Measurements from ENCODE around the gene SAFB2. TPM values are rescaled to one million over a fixed set of nuclear protein-coding genes. Genes with fewer than 3 reads are reported as not detected.

Gene SAFB2
- total RNA-seq, 1 experiment from 2014 or later: 98.6 TPM

- Mint-ChIP-seq H3K27me3 (ENCODE audit: insufficient read depth, unreplicated experiment) (no peaks in the 10 kb centered on the region), H3K4me3 (ENCODE audit: unreplicated experiment) (no peak overlapping the region), H3K27ac (ENCODE audit: low read depth, unreplicated experiment) (no peak overlapping the region), H3K9me3 (ENCODE audit: unreplicated experiment) (no peaks in the 10 kb centered on the region), H3K4me1 (ENCODE audit: insufficient read depth, unreplicated experiment) (no peaks in the 10 kb centered on the region), H3K36me3 (ENCODE audit: insufficient read depth, unreplicated experiment) (peaks cover 52% of the 10 kb centered on the region)
- intact Hi-C loops (cut with micrococcal nuclease): no loop called here
- no peak for DNase-seq (ENCODE audit: unreplicated experiment)
- ChIA-PET POLR2A (interaction anchor here (0.6 kb wide), 1 partner anchor 8 kb away, joined by 3 read pairs; no protein-coding TSS in a partner anchor), CTCF (interaction anchor here (0.6 to 1.7 kb wide), 4 partner anchors 26 to 571 kb away, joined by 3 read pairs; no protein-coding TSS in a partner anchor)
- TF ChIP-seq CTCF (IDR thresholded peaks at IDR 0.05; ENCODE audit: unreplicated experiment): no peak
- BruUV-seq (replicated peaks): no TSS peak
Observed at GRCh38 chr19:5585461-5586299, 36.9 kb downstream of the SAFB2 start.

- Mint-ChIP-seq H3K36me3 (ENCODE audit: insufficient read depth, unreplicated experiment) (peaks cover 11% of the 10 kb centered on the region), H3K9me3 (ENCODE audit: unreplicated experiment) (no peaks in the 10 kb centered on the region), H3K4me1 (ENCODE audit: insufficient read depth, unreplicated experiment) (peaks cover 12% of the 10 kb centered on the region), H3K27me3 (ENCODE audit: insufficient read depth, unreplicated experiment) (no peaks in the 10 kb centered on the region), H3K4me3 (ENCODE audit: unreplicated experiment) (no peak overlapping the region), H3K27ac (ENCODE audit: low read depth, unreplicated experiment) (no peak overlapping the region)
- no TSS peak for BruUV-seq (replicated peaks)
- intact Hi-C loops (cut with micrococcal nuclease): no loop called here
- ChIA-PET POLR2A (interaction anchor here (0.6 kb wide), 1 partner anchor 1333 kb away, joined by 3 read pairs; the partner anchor contains the start of gene YJU2), CTCF (interaction anchor here (0.6 to 1.7 kb wide), 4 partner anchors 18 to 534 kb away, joined by 3 to 6 read pairs (median 4); no protein-coding TSS in a partner anchor)
- TF ChIP-seq CTCF (IDR thresholded peaks at IDR 0.05; ENCODE audit: unreplicated experiment): no peak
- no peak for DNase-seq (ENCODE audit: unreplicated experiment)
Observed at GRCh38 chr19:5580161-5580571, 42.4 kb downstream of the SAFB2 start.

- peaks cover 12% of the 10 kb centered on the region for H3K4me1 Mint-ChIP-seq (ENCODE audit: insufficient read depth, unreplicated experiment)
- CTCF ChIA-PET: interaction anchor here (0.5 to 1.7 kb wide), 12 partner anchors 11 to 533 kb away, joined by 3 to 6 read pairs (median 4); partner anchors contain the start of gene TINCR
- H3K4me3 Mint-ChIP-seq (ENCODE audit: unreplicated experiment): no peak overlapping the region
- DNase-seq (ENCODE audit: unreplicated experiment): no peak
- H3K27me3 Mint-ChIP-seq (ENCODE audit: insufficient read depth, unreplicated experiment): no peaks in the 10 kb centered on the region
- no peak overlapping the region for H3K27ac Mint-ChIP-seq (ENCODE audit: low read depth, unreplicated experiment)
- intact Hi-C loops (cut with micrococcal nuclease): no loop called here
- POLR2A ChIA-PET: no interaction called here
- no TSS peak for BruUV-seq (replicated peaks)
- peaks cover 9% of the 10 kb centered on the region for H3K36me3 Mint-ChIP-seq (ENCODE audit: insufficient read depth, unreplicated experiment)
- TF ChIP-seq CTCF (IDR thresholded peaks at IDR 0.05; ENCODE audit: unreplicated experiment): no peak
- H3K9me3 Mint-ChIP-seq (ENCODE audit: unreplicated experiment): no peaks in the 10 kb centered on the region
Observed at GRCh38 chr19:5579697-5580096, 42.9 kb downstream of the SAFB2 start.

GRCh38 chr19:5579286-5579685 is 43.3 kb downstream of the SAFB2 start:
- intact Hi-C loops (cut with micrococcal nuclease): no loop called here
- ChIA-PET POLR2A (no interaction called here), CTCF (interaction anchor here (0.5 to 1.7 kb wide), 13 partner anchors 11 to 533 kb away, joined by 3 to 6 read pairs (median 3); partner anchors contain the start of gene TINCR)
- Mint-ChIP-seq H3K9me3 (ENCODE audit: unreplicated experiment) (no peaks in the 10 kb centered on the region), H3K27ac (ENCODE audit: low read depth, unreplicated experiment) (no peak overlapping the region), H3K36me3 (ENCODE audit: insufficient read depth, unreplicated experiment) (peaks cover 5% of the 10 kb centered on the region), H3K27me3 (ENCODE audit: insufficient read depth, unreplicated experiment) (no peaks in the 10 kb centered on the region), H3K4me1 (ENCODE audit: insufficient read depth, unreplicated experiment) (peaks cover 12% of the 10 kb centered on the region), H3K4me3 (ENCODE audit: unreplicated experiment) (no peak overlapping the region)
- DNase-seq (ENCODE audit: unreplicated experiment): no peak
- no TSS peak for BruUV-seq (replicated peaks)
- TF ChIP-seq CTCF (IDR thresholded peaks at IDR 0.05; ENCODE audit: unreplicated experiment): no peak

Data from MCF 10A (cell line).